K562 (cell line): ENCODE data around the gene ITGAL. TPM values are rescaled to one million over a fixed set of nuclear protein-coding genes. Genes with fewer than 3 reads are reported as not detected.

Source experiments
- CEBPG ChIP-seq, 3 experiments: fragments of 200-800 bp in 1 of 3; sonication (Bioruptor generic) in 1 of 3; sonication (generic) in 1 of 3; formaldehyde crosslinking in 1 of 3; IDR thresholded peaks in 2 of 3; conservative IDR thresholded peaks in 1 of 3; 2 replicates each; pipeline versions ENCODE4 v1.6.1 to v1.8.0; 2016 to 2022; ENCODE audit warnings: missing compliant biosample characterization in 2 of 3, missing genetic modification characterization in 2 of 3, mild to moderate bottlenecking in 1 of 3, missing genetic modification reagents in 1 of 3
- CHD1 ChIP-seq: fragments of 200-600 bp; sonication (generic); IDR thresholded peaks from one replicate; pipeline ENCODE4 v1.6.1; 2012; ENCODE audit warnings: mild to moderate bottlenecking, moderate library complexity, low read length, inconsistent platforms
- DLX4 ChIP-seq: fragments of 250-450 bp; sonication (Bioruptor Pico); IDR thresholded peaks from 2 replicates; pipeline ENCODE4 v1.6.1; 2021; ENCODE audit warnings: mild to moderate bottlenecking
- GABPB1 ChIP-seq: sonication (generic); formaldehyde crosslinking; IDR thresholded peaks from 2 replicates; pipeline ENCODE4 v1.8.0; 2022; ENCODE audit warnings: mild to moderate bottlenecking, missing genetic modification reagents
- HINFP ChIP-seq: fragments of 450-650 bp; conservative IDR thresholded peaks from 2 replicates; pipeline ENCODE4 v1.6.1; 2016; ENCODE audit warnings: missing genetic modification characterization, low read depth, mild to moderate bottlenecking, control low read depth, missing compliant biosample characterization
- HNRNPUL1 ChIP-seq: fragments of 200-400 bp; formaldehyde crosslinking; IDR thresholded peaks from 2 replicates; pipeline ENCODE4 v1.6.1; 2017; ENCODE audit warnings: low read length
- KDM2B ChIP-seq: fragments of 250-450 bp; sonication (Bioruptor Pico); IDR thresholded peaks from 2 replicates; pipeline ENCODE4 v1.8.0; 2021; ENCODE audit warnings: mild to moderate bottlenecking, moderate library complexity
- MAFG ChIP-seq: fragments of 450-650 bp; conservative IDR thresholded peaks from 2 replicates; pipeline ENCODE4 v1.6.1; 2016; ENCODE audit warnings: missing genetic modification characterization, missing compliant biosample characterization
- MIER1 ChIP-seq: fragments of 450-650 bp; IDR thresholded peaks from 2 replicates; pipeline ENCODE4 v1.6.1; 2016; ENCODE audit warnings: antibody characterized with exemption, mild to moderate bottlenecking, low read depth
- NFE2 ChIP-seq: IDR thresholded peaks from 2 replicates; pipeline ENCODE4 v1.6.1; 2014; ENCODE audit warnings: antibody characterized with exemption, low read depth
- SREBF2 ChIP-seq: sonication (generic); formaldehyde crosslinking; IDR thresholded peaks from 2 replicates; pipeline ENCODE4 v1.4.0; 2020; ENCODE audit warnings: mild to moderate bottlenecking, missing genetic modification reagents
- STAG1 ChIP-seq: sonication (generic); formaldehyde crosslinking; IDR thresholded peaks from 2 replicates; pipeline ENCODE4 v1.5.0; 2020; ENCODE audit warnings: missing genetic modification reagents, borderline replicate concordance
- THRB ChIP-seq: fragments of 450-650 bp; formaldehyde crosslinking; conservative IDR thresholded peaks from 2 replicates; pipeline ENCODE4 v1.4.0; 2022; ENCODE audit warnings: mild to moderate bottlenecking, missing genetic modification characterization
- ZBTB17 ChIP-seq: fragments of 450-650 bp; formaldehyde crosslinking; IDR thresholded peaks from 2 replicates; pipeline ENCODE4 v1.4.0; 2020; ENCODE audit warnings: mild to moderate bottlenecking
- ZBTB9 ChIP-seq: fragments of 450-650 bp; formaldehyde crosslinking; IDR thresholded peaks from 2 replicates; pipeline ENCODE4 v1.4.0; 2020; ENCODE audit warnings: mild to moderate bottlenecking, moderate library complexity
- ZC3H8 ChIP-seq: fragments of 450-650 bp; IDR thresholded peaks from 2 replicates; pipeline ENCODE4 v1.6.1; 2017
- ZFP30 ChIP-seq: fragments of 250-450 bp; sonication (Bioruptor Pico); IDR thresholded peaks from 2 replicates; pipeline ENCODE4 v1.8.0; 2022; ENCODE audit warnings: moderate library complexity, mild to moderate bottlenecking, inconsistent platforms, borderline replicate concordance
- ZKSCAN3 ChIP-seq: fragments of 250-450 bp; sonication (Bioruptor Pico); IDR thresholded peaks from 2 replicates; pipeline ENCODE4 v1.4.0; 2020
- ZNF282 ChIP-seq: sonication (generic); formaldehyde crosslinking; IDR thresholded peaks from 2 replicates; pipeline ENCODE4 v1.8.1; 2023; ENCODE audit warnings: missing genetic modification reagents
- ZNF518B ChIP-seq: fragments of 250-450 bp; sonication (Bioruptor Pico); IDR thresholded peaks from 2 replicates; pipeline ENCODE4 v1.5.0; 2021; ENCODE audit warnings: mild to moderate bottlenecking, moderate library complexity
- polyA plus RNA-seq, 8 experiments: library from polyadenylated mRNA; depleted of rRNA in 4 of 8; stranded (reverse) in 5 of 8; unstranded in 3 of 8; fragments of >200 nt; fragmentation: Nextera tagmentation in 2 of 8; fragmentation: Illumina TruSeq in 1 of 8; extraction: Ambion mirVana in 2 of 8; extraction: Trizol in 1 of 8; gene quantifications; 2 replicates each; pipeline versions ENCODE4 v1.2.1 to v1.2.3, GENCODE V29; 2011 to 2014; ENCODE audit warnings: inconsistent platforms in 1 of 8, missing spikeins in 1 of 8
- total RNA-seq, 7 experiments: library from RNA; depleted of rRNA in 6 of 7; stranded (reverse); fragments of >200 nt in 6 of 7; fragmentation: Illumina TruSeq in 2 of 7; extraction: Trizol in 2 of 7; gene quantifications; 2 replicates each; pipeline versions ENCODE4 v1.2.1 to v1.2.3, GENCODE V29; 2011 to 2021; ENCODE audit warnings: low replicate concordance in 1 of 7

The ITGAL gene
- total and polyA plus RNA-seq, 9 of the 15 experiments (the other 6 are each of a cell fraction or from before 2014, with no cell fraction given): 0.01 to 0.53 TPM; not detected in 7

DNA sequence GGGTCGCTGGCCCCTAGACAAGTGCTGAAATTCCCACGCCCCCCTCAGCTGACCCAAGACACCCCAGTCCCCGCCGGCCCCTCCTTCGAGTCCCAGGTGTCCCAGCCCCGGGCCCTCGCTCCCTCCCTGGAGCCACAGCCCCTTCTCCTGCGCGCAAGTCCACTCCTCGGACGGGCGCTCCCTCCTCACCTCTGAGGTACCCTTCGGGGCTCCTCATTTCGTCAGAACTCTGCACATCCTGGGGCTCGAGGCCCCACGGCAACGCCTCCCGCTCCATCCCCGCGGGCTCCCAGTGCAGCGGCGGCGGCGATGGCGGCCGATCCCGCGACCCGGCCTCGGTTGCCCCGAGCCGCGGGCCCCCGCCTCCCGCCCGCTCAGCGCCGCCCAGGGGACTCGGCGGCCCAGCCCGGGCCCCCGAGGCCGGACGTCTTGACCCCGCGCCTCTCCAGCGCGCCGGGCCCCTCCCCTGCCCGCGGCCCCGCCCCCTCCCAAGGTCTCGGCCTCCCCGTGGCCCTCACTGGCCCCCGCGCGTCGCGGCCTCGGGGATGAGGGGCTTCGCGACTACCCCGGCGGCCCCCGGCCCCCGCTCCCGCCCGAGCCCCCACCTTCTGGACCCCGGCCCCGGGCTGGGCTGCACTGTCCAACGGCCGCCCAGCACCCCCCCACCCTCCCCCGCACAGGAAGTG, 53.7 kb downstream of the ITGAL start, which contains the start of gene ZNF768 (continued):
- TF ChIP-seq MAFG (tag): no peak
- TF ChIP-seq CHD1: peak; percentile 45
- no peak for TF ChIP-seq NFE2
- TF ChIP-seq ZBTB9 (CRISPR knock-in tag): peak; percentile 63
- TF ChIP-seq CEBPG (CRISPR knock-in tag; IDR thresholded peaks at IDR 0.05): no peak; the same call in 1 of the 2 replicates
- no peak for TF ChIP-seq CEBPG (tag; conservative IDR thresholded peaks at IDR 0.05 in 1 of 2, IDR thresholded peaks at IDR 0.05 in 1 of 2)
- TF ChIP-seq ZNF518B (CRISPR knock-in tag): no peak
- peak; percentile 27; the same call in 1 of the 2 replicates for TF ChIP-seq GABPB1 (CRISPR knock-in tag)
- TF ChIP-seq ZBTB17 (CRISPR knock-in tag): 0 out of 2 replicates have a peak, but pooled peaks have one; percentile 16
- TF ChIP-seq ZFP30 (CRISPR knock-in tag): no peak
- TF ChIP-seq HINFP: no peak
- TF ChIP-seq ZKSCAN3: no peak
- no peak for TF ChIP-seq ZC3H8
- no peak for TF ChIP-seq STAG1 (CRISPR knock-in tag)
- no peak for TF ChIP-seq DLX4
- no peak for TF ChIP-seq ZNF282 (CRISPR knock-in tag)
- TF ChIP-seq SREBF2 (CRISPR knock-in tag): no peak
- TF ChIP-seq KDM2B (CRISPR knock-in tag): no peak
- TF ChIP-seq THRB (CRISPR knock-in tag): no peak
- TF ChIP-seq MIER1: 0 out of 2 replicates have a peak, but pooled peaks have one; percentile 68
- TF ChIP-seq HNRNPUL1: no peak
